H1 (cell line): ENCODE measurements around the gene PURA. TPM values are rescaled to one million over a fixed set of nuclear protein-coding genes. Genes with fewer than 3 reads are reported as not detected.

Experiments used
- EZH2 ChIP-seq: fragments of 200-600 bp; sonication (generic); IDR thresholded peaks from 2 replicates; pipeline ENCODE4 v1.7.1; 2012; ENCODE audit warnings: low read depth, mild to moderate bottlenecking, moderate library complexity, low read length, inconsistent platforms; ENCODE audit not compliant: severe bottlenecking
- NANOG ChIP-seq: IDR thresholded peaks from 2 replicates; pipeline ENCODE4 v1.6.1; 2011; ENCODE audit warnings: low read length, low read depth, mild to moderate bottlenecking, inconsistent platforms; ENCODE audit not compliant: insufficient read depth, poor library complexity, severe bottlenecking
- RFX5 ChIP-seq: IDR thresholded peaks from 2 replicates; pipeline ENCODE4 v1.6.1; 2011; ENCODE audit warnings: low read depth, low read length, improper control_type of control experiment, borderline replicate concordance
- TCF12 ChIP-seq: IDR thresholded peaks from 2 replicates; pipeline ENCODE4 v1.6.1; 2011; ENCODE audit warnings: low read depth, mild to moderate bottlenecking, low read length
- YY1 ChIP-seq: IDR thresholded peaks from 2 replicates; pipeline ENCODE4 v1.6.1; 2011; ENCODE audit warnings: low read depth, mild to moderate bottlenecking, low read length
- polyA plus RNA-seq, 7 experiments: library from polyadenylated mRNA; depleted of rRNA in 3 of 7; stranded (reverse) in 5 of 7; unstranded in 2 of 7; fragments of >200 nt in 5 of 7; fragments of 200-250 nt in 2 of 7; gene quantifications; 1 replicate in 5 of 7; 2 replicates in 1 of 7; 4 replicates in 1 of 7; pipeline versions ENCODE4 v1.2.1 to v1.2.3, GENCODE V29; 2011 to 2013; ENCODE audit warnings: missing spikeins in 2 of 7, mixed read lengths in 2 of 7
- total RNA-seq: library from RNA; stranded (reverse); fragmentation: NEBNext Ultra II Directional; extraction: Animal tissue kit (Norgen Biotek cat#: 25700); gene quantifications from 2 replicates; pipeline ENCODE4 v1.2.1, GENCODE V29; 2021
- TF ChIP-seq, protein P1 (sequence below): IDR thresholded peaks from 2 replicates; pipeline ENCODE4 v1.6.1; 2011; ENCODE audit warnings: low read depth, mild to moderate bottlenecking, low read length; ENCODE audit not compliant: insufficient read depth

Gene PURA
- total and polyA plus RNA-seq, 2 of the 8 experiments (the other 6 are each of a cell fraction or from before 2014, with no cell fraction given) = 0.98 to 2.1 TPM

GRCh38 chr5:140125637-140126036 is 11.7 kb downstream of the PURA start, which contains the start of gene IGIP (continued):
- TF ChIP-seq EZH2 (no peak), YY1 (no peak), NANOG (no peak), RFX5 (no peak), TCF12 (no peak)
- TF ChIP-seq, protein P1, sequence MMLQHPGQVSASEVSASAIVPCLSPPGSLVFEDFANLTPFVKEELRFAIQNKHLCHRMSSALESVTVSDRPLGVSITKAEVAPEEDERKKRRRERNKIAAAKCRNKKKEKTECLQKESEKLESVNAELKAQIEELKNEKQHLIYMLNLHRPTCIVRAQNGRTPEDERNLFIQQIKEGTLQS = no peak
